GM12874 (cell line): Measurements from ENCODE around the gene CDH23.

Experiments
- CTCF ChIP-seq: IDR thresholded peaks from 2 replicates; pipeline ENCODE4 v1.5.1; 2011; ENCODE audit warnings: low read depth, mild to moderate bottlenecking, control low read depth, low read length, moderate library complexity; ENCODE audit not compliant: insufficient read depth

CDH23 gene

GRCh38 chr10:71515531-71516172, 118.9 kb downstream of the CDH23 start:
- TF ChIP-seq CTCF: no peak

DNA sequence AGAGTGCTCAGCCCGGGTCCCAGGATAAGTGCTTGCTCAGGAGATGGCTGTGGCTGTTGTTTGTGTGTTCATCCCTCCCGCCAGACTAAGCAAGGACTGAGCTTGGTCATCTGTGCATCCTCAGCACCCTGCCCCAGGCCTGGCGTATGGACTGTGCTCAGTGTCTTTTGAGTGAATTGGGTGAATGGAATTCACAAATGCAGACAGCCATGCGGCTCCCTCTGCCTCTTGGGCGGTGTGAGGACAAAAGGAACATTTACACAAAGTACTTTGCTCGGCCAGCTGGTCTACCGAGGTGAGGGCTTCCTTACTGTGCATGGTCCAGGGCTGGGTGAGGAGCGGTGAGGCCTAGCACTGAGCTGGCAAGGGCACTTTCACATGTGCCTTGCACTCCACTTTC, 120.2 kb downstream of the CDH23 start:
- TF ChIP-seq CTCF: no peak

GRCh38 chr10:71517298-71518169, 120.8 kb downstream of the CDH23 start:
- TF ChIP-seq CTCF: no peak

- TF ChIP-seq CTCF: no peak
Observed at GRCh38 chr10:71520042-71520441, 123.3 kb downstream of the CDH23 start.

- TF ChIP-seq CTCF: no peak
Observed at GRCh38 chr10:71521504-71522441, 125.1 kb downstream of the CDH23 start.

DNA sequence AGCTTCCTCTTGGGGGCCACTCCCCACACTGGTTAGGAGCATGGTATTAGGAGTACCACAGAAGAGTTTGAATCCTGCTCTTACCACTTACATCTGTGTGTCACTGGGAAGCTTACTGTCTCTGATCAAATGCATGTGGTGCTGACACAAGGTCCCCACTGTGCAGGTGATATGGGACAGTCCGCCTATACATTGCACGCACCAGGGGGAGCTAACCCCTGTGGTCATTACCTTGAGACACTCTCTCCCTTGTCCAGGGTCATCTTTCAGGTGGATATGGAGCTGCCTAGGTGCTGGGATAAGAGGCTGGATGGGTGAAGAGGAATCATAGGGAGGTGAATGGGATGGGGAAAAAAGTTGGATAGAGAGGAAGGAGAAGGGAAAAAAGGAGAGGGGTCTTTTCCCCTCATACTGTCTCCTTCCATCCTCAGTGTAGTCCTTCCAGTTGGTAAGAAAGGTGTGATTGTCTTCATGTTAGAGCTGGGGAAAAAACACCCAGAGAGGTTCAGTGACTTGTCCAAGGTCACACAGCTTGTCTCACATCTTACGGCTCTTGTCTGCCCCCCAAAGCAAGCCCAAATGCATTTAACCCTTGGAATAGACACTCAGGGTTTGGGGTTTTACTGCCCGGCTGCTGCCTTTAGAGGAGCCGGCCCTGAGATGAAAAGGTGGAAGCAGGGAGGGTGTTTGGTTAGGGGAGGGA, 125.9 kb downstream of the CDH23 start:
- no peak for TF ChIP-seq CTCF

- no peak for TF ChIP-seq CTCF
Observed at GRCh38 chr10:71523756-71524155, 127.0 kb downstream of the CDH23 start.
